Aorta (tissue), 5 donors: ENCODE data around the gene PDE4D. TPM values are rescaled to one million over a fixed set of nuclear protein-coding genes. Genes with fewer than 3 reads are reported as not detected.
"Not testable (repeated sequence)": the region's sequence is repeated elsewhere in the genome, so short reads cannot be mapped to it uniquely, and the experiment has no call there.

ENCODE experiments used
- ATAC-seq: fragments of 200-7000 bp; cut with Tn5 transposase; one replicate; pipeline ENCODE4 v1.9.1; 2022; ENCODE audit warnings: moderate library complexity; ENCODE audit not compliant: low FRiP score
- DNase-seq, 2 donors: peaks; one replicate each; pipeline ENCODE4 v3.0.0-alpha.2; 2020
- H3K27ac ChIP-seq, 2 donors: one replicate each; pipeline ENCODE4 v1.5.1; 2013; ENCODE audit warnings: low read length in 2 of 2, mild to moderate bottlenecking in 2 of 2, moderate library complexity in 2 of 2, control low read depth in 1 of 2, inconsistent platforms in 1 of 2, low read depth in 1 of 2
- H3K27me3 ChIP-seq, 2 donors: one replicate each; pipeline ENCODE4 v1.6.1; 2013; ENCODE audit warnings: control low read depth in 1 of 2, low read length in 1 of 2, mild to moderate bottlenecking in 1 of 2, moderate library complexity in 1 of 2; ENCODE audit not compliant: insufficient read depth in 2 of 2, control insufficient read depth in 1 of 2
- H3K36me3 ChIP-seq, 2 donors: one replicate each; pipeline ENCODE4 v1.6.1; 2013; ENCODE audit warnings: control low read depth in 1 of 2, low read length in 1 of 2, mild to moderate bottlenecking in 1 of 2; ENCODE audit not compliant: insufficient read depth in 2 of 2, control insufficient read depth in 1 of 2
- H3K4me1 ChIP-seq, 2 donors: one replicate each; pipeline ENCODE4 v1.6.1; 2013; ENCODE audit warnings: low read length in 2 of 2, control low read depth in 1 of 2, mild to moderate bottlenecking in 1 of 2, moderate library complexity in 1 of 2; ENCODE audit not compliant: insufficient read depth in 2 of 2, control insufficient read depth in 1 of 2
- H3K4me3 ChIP-seq, 2 donors: one replicate each; pipeline ENCODE4 v1.5.1; 2013; ENCODE audit warnings: low read length in 2 of 2, control low read depth in 1 of 2, mild to moderate bottlenecking in 1 of 2
- H3K9me3 ChIP-seq: one replicate; pipeline ENCODE4 v1.6.1; 2013; ENCODE audit warnings: mild to moderate bottlenecking, low read length; ENCODE audit not compliant: control insufficient read depth
- WGBS, 2 donors: extraction: QIAGEN DNeasy Blood & Tissue Kit; methylation state at CpG; one replicate each; pipeline ENCODE4 v1.1.7; 2013; 5-methylcytosine and 5-hydroxymethylcytosine counted together
- intact Hi-C, 2 donors: fragments of 100-400 bp; cut with DNase I; formaldehyde crosslinking; loops; one replicate each; pipeline versions ENCODE4 v1.14.2 to v1.15.0; 2022
- polyA plus RNA-seq, 2 donors: library from polyadenylated mRNA; stranded (reverse); fragments of 200-250 nt; gene quantifications; one replicate each; pipeline ENCODE4 v1.2.3, GENCODE V29; 2013
- total RNA-seq, 2 donors: library from RNA; stranded (reverse); fragmentation: NEBNext Ultra II Directional; extraction: Animal tissue kit (Norgen Biotek cat#: 25700); gene quantifications; one replicate each; pipeline ENCODE4 v1.2.1, GENCODE V29; 2021
- donor health status: healthy with polysubstance abuse.
- donor health status: Bipolar disorder and iron deficiency.
- donor health status: DM: no; HTN: no; CAD: no.
- donor health status: DM: no; HTN: no; CAD: no.
- donor health status: DM: yes; HTN: yes; CAD: no.

Gene PDE4D
- total and polyA plus RNA-seq, 4 donors, result 2.4 to 112 (median 33.3) TPM

- no peaks in the 10 kb centered on the region for H3K36me3 ChIP-seq
- no peak overlapping the region for H3K27ac ChIP-seq
- ATAC-seq (no peak), DNase-seq (no peak)
- no peaks in the 10 kb centered on the region for H3K27me3 ChIP-seq
- no peaks in the 10 kb centered on the region for H3K4me1 ChIP-seq
- 97 to 100% methylated on average over 1 of the region's 1 CpG for WGBS, 2 donors
- H3K9me3 ChIP-seq, result no peaks in the 10 kb centered on the region
- intact Hi-C loops, result no loop called here
- H3K4me3 ChIP-seq, result no peak overlapping the region
Measured at GRCh38 chr5:58963821-58964220, 929.7 kb downstream of the PDE4D start.

GRCh38 chr5:58963361-58963760 is 930.2 kb downstream of the PDE4D start:
- 25 to 39% methylated on average over 4 of the region's 4 CpGs for WGBS, 2 donors
- H3K9me3 ChIP-seq, result no peaks in the 10 kb centered on the region
- ATAC-seq (no peak), DNase-seq (no peak)
- H3K36me3 ChIP-seq, result no peaks in the 10 kb centered on the region
- intact Hi-C loops, result no loop called here
- no peaks in the 10 kb centered on the region for H3K27me3 ChIP-seq
- no peaks in the 10 kb centered on the region for H3K4me1 ChIP-seq
- H3K27ac ChIP-seq, result no peak overlapping the region
- H3K4me3 ChIP-seq, result no peak overlapping the region

- ATAC-seq (no peak), DNase-seq (no peak)
- Histone ChIP-seq H3K4me3 (no peak overlapping the region), H3K4me1 (no peaks in the 10 kb centered on the region), H3K9me3 (no peaks in the 10 kb centered on the region), H3K27ac (no peak overlapping the region), H3K27me3 (no peaks in the 10 kb centered on the region), H3K36me3 (no peaks in the 10 kb centered on the region)
- intact Hi-C loops, result no loop called here
- WGBS, 2 donors, result 78 to 84% methylated on average over 3 of the region's 3 CpGs
Measured at GRCh38 chr5:58961631-58962280, 931.8 kb downstream of the PDE4D start.

GRCh38 chr5:58958701-58959100 is 934.8 kb downstream of the PDE4D start:
- H3K4me3 ChIP-seq, result no peak overlapping the region
- H3K36me3 ChIP-seq, result no peaks in the 10 kb centered on the region
- intact Hi-C loops, result no loop called here
- no peaks in the 10 kb centered on the region for H3K4me1 ChIP-seq
- H3K27me3 ChIP-seq, result no peaks in the 10 kb centered on the region
- DNase-seq (no peak), ATAC-seq (no peak)
- H3K27ac ChIP-seq, result no peak overlapping the region
- H3K9me3 ChIP-seq, result no peaks in the 10 kb centered on the region
- WGBS, 2 donors, result 58 to 70% methylated on average over 3 of the region's 3 CpGs

GRCh38 chr5:58953218-58953617 is 940.3 kb downstream of the PDE4D start:
- 76 to 79% methylated on average over 2 of the region's 2 CpGs for WGBS, 2 donors
- H3K4me3 ChIP-seq, H3K4me1 ChIP-seq, H3K9me3 ChIP-seq, intact Hi-C loops, H3K36me3 ChIP-seq, H3K27ac ChIP-seq, DNase-seq, ATAC-seq, H3K27me3 ChIP-seq: not testable (repeated sequence)

- Histone ChIP-seq H3K9me3 (no peaks in the 10 kb centered on the region), H3K36me3 (no peaks in the 10 kb centered on the region), H3K4me3 (no peak overlapping the region), H3K4me1 (no peaks in the 10 kb centered on the region), H3K27me3 (no peaks in the 10 kb centered on the region), H3K27ac (no peak overlapping the region)
- 48 to 50% methylated on average over 2 of the region's 2 CpGs for WGBS, 2 donors
- DNase-seq, result no peak
- intact Hi-C loops, result no loop called here
- no peak for ATAC-seq
Measured at GRCh38 chr5:58950224-58950623, 943.3 kb downstream of the PDE4D start.

- Histone ChIP-seq H3K27me3 (no peaks in the 10 kb centered on the region), H3K4me1 (no peaks in the 10 kb centered on the region), H3K9me3 (no peaks in the 10 kb centered on the region), H3K27ac (no peak overlapping the region), H3K36me3 (no peaks in the 10 kb centered on the region), H3K4me3 (no peak overlapping the region)
- intact Hi-C loops, result no loop called here
- 0% methylated on average over 1 of the region's 1 CpG for WGBS, 2 donors
- DNase-seq (no peak), ATAC-seq (no peak)
Measured at GRCh38 chr5:58946230-58946629, 947.3 kb downstream of the PDE4D start.

GRCh38 chr5:58944221-58944620 is 949.3 kb downstream of the PDE4D start:
- Histone ChIP-seq H3K36me3 (no peaks in the 10 kb centered on the region), H3K4me1 (peaks cover 0 to 3% of the 10 kb centered on the region in 2 donors), H3K4me3 (no peak overlapping the region), H3K27me3 (no peaks in the 10 kb centered on the region), H3K27ac (no peak overlapping the region), H3K9me3 (no peaks in the 10 kb centered on the region)
- no peak for ATAC-seq
- DNase-seq, result no peak
- intact Hi-C loops, result no loop called here
- WGBS, 2 donors, result 93% methylated on average over 1 of the region's 1 CpG

GRCh38 chr5:58940446-58940845 is 953.1 kb downstream of the PDE4D start:
- peaks cover 0 to 3% of the 10 kb centered on the region in 2 donors for H3K4me1 ChIP-seq
- ATAC-seq, result peak; percentile 66
- 60 to 62% methylated on average over 2 of the region's 2 CpGs for WGBS, 2 donors
- H3K9me3 ChIP-seq, result peaks cover 2% of the 10 kb centered on the region
- no peak overlapping the region for H3K4me3 ChIP-seq
- DNase-seq, result no peak
- intact Hi-C loops, result no loop called here
- H3K27ac ChIP-seq, result no peak overlapping the region
- H3K36me3 ChIP-seq, result no peaks in the 10 kb centered on the region
- H3K27me3 ChIP-seq, result no peaks in the 10 kb centered on the region
